NCI-H128 (cell line): ENCODE results near the gene DLGAP3.

ENCODE experiments used
- DNase-seq: peaks from one replicate; lab custom pipeline; 2025; ENCODE audit not compliant: unreplicated experiment; lab: John Stamatoyannopoulos, UW

The DLGAP3 gene

GRCh38 chr1:34904236-34905097 is 25.0 kb downstream of the DLGAP3 start:
- no peak for DNase-seq

- no peak for DNase-seq
These were observed 27.5 kb downstream of the DLGAP3 start for GRCh38 chr1:34901919-34902318.

- DNase-seq = no peak
These were observed 28.5 kb downstream of the DLGAP3 start for GRCh38 chr1:34900775-34901502.

GRCh38 chr1:34899906-34900305 is 29.5 kb downstream of the DLGAP3 start:
- DNase-seq = no peak

GRCh38 chr1:34899471-34899870 is 30.0 kb downstream of the DLGAP3 start:
- no peak for DNase-seq

GRCh38 chr1:34898330-34898761 is 31.1 kb downstream of the DLGAP3 start:
- DNase-seq = no peak

GRCh38 chr1:34896612-34897011 is 32.8 kb downstream of the DLGAP3 start:
- no peak for DNase-seq

GRCh38 chr1:34889705-34890104 is 39.7 kb downstream of the DLGAP3 start:
- no peak for DNase-seq

- no peak for DNase-seq
These were observed 41.9 kb downstream of the DLGAP3 start for GRCh38 chr1:34887593-34887992.

- DNase-seq = no peak
These were observed 43.8 kb downstream of the DLGAP3 start for GRCh38 chr1:34885405-34886247.

- DNase-seq = no peak
These were observed 44.5 kb downstream of the DLGAP3 start for GRCh38 chr1:34884961-34885360.

GRCh38 chr1:34884536-34884935 is 44.9 kb downstream of the DLGAP3 start:
- DNase-seq = no peak

- DNase-seq = no peak
These were observed 50.2 kb downstream of the DLGAP3 start for GRCh38 chr1:34879230-34879629.

- DNase-seq = no peak
These were observed 53.0 kb downstream of the DLGAP3 start for GRCh38 chr1:34876406-34876805.

- DNase-seq = no peak
These were observed 55.0 kb downstream of the DLGAP3 start for GRCh38 chr1:34874296-34874952.

GRCh38 chr1:34872133-34872503 is 57.3 kb downstream of the DLGAP3 start:
- DNase-seq = no peak

- DNase-seq = no peak
These were observed 57.9 kb downstream of the DLGAP3 start for GRCh38 chr1:34871443-34872132.

GRCh38 chr1:34870395-34870794 is 59.1 kb downstream of the DLGAP3 start:
- no peak for DNase-seq

GRCh38 chr1:34869760-34870159 is 59.7 kb downstream of the DLGAP3 start:
- no peak for DNase-seq
